Muscle layer of duodenum (tissue), 2 donors: Measurements from ENCODE around the gene LRCH3.
"Not testable (repeated sequence)": the region's sequence is repeated elsewhere in the genome, so short reads cannot be mapped to it uniquely, and the experiment has no call there.

Source experiments
- H3K27ac ChIP-seq: one replicate; pipeline ENCODE4 v1.7.0; 2013; ENCODE audit warnings: mild to moderate bottlenecking, low read length
- H3K27me3 ChIP-seq: one replicate; pipeline ENCODE4 v1.7.0; 2013; ENCODE audit warnings: low read depth, mild to moderate bottlenecking, control low read depth, low read length
- H3K36me3 ChIP-seq, 2 donors: one replicate each; pipeline ENCODE4 v1.7.0; 2013; ENCODE audit warnings: low read length in 2 of 2, control low read depth in 1 of 2, mild to moderate bottlenecking in 1 of 2; ENCODE audit not compliant: insufficient read depth in 2 of 2, control insufficient read depth in 1 of 2
- H3K4me1 ChIP-seq, 2 donors: one replicate each; pipeline ENCODE4 v1.7.0; 2013; ENCODE audit warnings: low read length in 2 of 2, mild to moderate bottlenecking in 2 of 2, control low read depth in 1 of 2, moderate library complexity in 1 of 2; ENCODE audit not compliant: insufficient read depth in 2 of 2, control insufficient read depth in 1 of 2
- H3K4me3 ChIP-seq, 2 donors: one replicate each; pipeline ENCODE4 v1.7.0; 2013; ENCODE audit warnings: low read length in 2 of 2, low read depth in 1 of 2, mild to moderate bottlenecking in 1 of 2
- H3K9me3 ChIP-seq, 2 donors: one replicate each; pipeline ENCODE4 v1.7.0; 2013; ENCODE audit warnings: low read length in 2 of 2, control low read depth in 1 of 2, mild to moderate bottlenecking in 1 of 2; ENCODE audit not compliant: control insufficient read depth in 1 of 2
- donor health status: healthy.

LRCH3 gene

DNA sequence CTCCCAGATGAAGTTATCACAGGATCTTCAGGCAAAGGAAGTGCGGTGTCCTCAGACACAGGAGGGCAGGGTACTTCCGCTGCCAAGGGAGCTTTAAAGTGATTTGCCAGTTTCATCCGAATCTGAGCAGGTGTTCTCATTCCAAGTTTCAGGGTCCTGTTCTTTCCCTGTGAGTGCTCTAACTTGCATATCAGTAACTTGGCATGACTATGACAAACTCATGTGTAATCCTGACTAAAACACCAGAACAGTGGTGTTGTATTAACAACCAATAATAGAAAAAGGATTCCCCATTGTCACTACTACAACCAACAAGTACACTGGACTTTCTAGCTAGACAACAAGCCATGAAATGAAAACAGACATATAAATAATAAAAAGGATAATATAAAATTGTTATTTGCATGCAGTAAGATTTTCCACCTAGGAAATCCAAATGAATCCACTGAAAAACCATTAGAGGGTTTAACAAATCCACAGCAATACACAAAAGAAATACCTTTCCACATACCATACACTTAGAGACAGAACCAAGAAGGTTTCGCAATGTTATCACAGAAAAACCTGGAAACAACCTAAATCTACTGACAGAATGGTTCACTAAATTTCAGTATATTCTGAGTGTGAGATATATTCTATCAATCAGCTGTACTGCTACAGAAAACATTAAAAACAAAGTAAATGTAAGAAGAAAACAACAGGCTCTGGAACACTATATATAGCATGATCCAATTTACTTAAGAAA lies 118.1 kb downstream of the LRCH3 start:
- Histone ChIP-seq H3K27ac (no peak overlapping the region), H3K4me1 (peaks cover 0 to 5% of the 10 kb centered on the region in 2 donors), H3K4me3 (no peak overlapping the region), H3K9me3 (no peaks in the 10 kb centered on the region), H3K27me3 (no peaks in the 10 kb centered on the region), H3K36me3 (no peaks in the 10 kb centered on the region)

DNA sequence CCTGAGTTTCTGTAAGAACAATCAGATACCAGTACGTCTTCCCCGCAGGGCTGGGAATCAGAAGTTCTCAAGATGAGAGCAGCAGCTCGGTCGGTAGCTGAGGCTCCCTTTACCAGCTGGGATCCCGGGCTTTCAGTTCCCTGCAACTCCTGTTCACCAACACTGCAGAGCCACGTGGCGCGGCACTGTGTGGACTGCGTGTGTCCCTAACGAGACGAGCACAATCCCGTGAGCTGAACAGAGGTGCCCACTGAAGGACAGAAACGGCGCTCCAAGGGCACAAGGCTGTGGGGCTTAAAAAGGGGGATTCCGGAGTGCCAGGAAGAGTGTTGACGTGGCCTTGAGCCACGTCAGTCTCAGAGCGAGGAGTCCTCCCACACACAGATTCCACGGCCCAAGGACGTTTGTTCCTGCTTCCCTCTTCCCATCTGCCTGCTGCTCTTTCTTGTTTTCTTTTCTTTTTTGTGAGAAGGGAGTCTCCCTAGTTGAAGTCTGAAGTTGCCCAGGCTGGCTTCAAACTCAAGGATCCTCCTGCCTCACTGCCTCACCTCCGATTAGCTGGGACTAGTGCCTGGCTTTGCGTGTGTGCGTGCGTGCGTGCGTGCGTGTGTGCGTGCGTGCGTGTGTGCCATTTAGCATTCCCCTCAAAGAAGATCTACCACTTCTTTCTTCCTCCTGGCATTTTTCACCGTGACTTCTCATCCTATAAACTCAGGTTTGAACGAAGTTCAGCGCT lies 121.9 kb downstream of the LRCH3 start:
- Histone ChIP-seq H3K4me3 (no peak overlapping the region), H3K4me1 (no peaks in the 10 kb centered on the region)

DNA sequence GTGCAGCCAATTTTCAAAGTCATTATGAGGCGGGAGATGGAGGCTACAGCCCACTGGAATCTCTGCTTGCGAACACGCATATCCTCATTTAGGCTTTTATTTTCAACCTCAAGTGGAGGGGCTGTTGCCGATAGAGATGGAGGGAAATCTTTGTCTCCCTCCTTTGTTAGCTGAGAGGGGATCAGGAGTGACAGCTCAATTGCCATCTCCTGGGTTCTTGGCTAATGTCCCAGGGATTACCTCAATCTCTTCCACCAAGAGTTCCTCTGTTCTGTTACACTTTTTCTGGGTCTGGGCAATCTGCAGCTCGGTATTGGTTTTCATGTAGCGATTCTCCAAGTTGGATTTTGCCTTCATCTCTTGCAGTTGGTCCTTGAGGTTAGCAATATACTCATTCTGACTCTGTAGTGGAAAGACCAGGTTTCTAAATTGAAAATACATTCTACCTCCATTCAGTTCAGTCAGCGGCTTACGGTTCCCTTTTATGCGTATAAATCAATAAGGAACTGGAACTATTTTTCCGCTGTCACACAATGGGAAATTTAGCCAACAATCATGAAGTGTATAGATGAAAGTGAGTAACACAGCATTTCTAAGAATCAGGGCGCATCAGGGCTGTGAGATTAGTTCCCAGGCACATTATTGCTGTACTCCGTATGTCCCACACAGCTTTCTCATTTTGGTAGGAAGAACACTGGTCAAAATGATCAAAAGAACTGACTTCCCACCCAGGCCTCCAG lies 122.8 kb downstream of the LRCH3 start:
- Histone ChIP-seq H3K4me3 (no peak overlapping the region), H3K27me3 (no peaks in the 10 kb centered on the region), H3K27ac (no peak overlapping the region), H3K36me3 (no peaks in the 10 kb centered on the region), H3K9me3 (no peaks in the 10 kb centered on the region), H3K4me1 (no peaks in the 10 kb centered on the region)

More for the DNA sequence above, 121.9 kb downstream of the LRCH3 start:
- no peaks in the 10 kb centered on the region for H3K9me3 ChIP-seq
- no peaks in the 10 kb centered on the region for H3K27me3 ChIP-seq
- no peaks in the 10 kb centered on the region for H3K36me3 ChIP-seq
- no peak overlapping the region for H3K27ac ChIP-seq

DNA sequence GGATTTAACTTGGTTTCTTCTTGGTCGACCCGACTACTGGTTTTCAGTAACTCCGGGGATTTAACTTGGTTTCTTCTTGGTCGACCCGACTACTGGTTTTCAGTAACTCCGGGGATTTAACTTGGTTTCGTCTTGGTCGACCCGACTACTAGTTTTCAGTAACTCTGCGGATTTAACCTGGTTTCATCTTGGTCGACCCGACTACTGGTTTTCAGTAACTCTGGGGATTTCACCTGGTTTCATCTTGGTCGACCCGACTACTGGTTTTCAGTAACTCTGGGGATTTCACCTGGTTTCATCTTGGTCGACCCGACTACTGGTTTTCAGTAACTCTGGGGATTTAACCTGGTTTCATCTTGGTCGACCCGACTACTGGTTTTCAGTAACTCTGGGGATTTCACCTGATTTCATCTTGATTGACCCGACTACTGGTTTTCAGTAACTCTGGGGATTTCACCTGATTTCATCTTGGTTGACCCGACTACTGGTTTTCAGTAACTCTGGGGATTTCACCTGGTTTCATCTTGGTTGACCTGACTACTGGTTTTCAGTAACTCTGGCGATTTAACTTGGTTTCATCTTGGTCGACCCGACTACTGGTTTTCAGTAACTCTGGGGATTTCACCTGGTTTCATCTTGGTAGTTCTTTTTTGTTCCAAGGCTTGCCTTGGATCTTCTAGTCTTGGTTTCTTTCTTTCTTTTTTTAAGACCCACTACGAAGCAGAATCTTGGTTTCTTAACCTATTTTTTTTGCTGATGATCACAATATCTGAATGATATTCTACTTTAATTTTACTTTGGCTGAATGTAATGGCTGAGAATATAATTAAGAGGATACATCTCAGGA lies 130.6 kb downstream of the LRCH3 start:
- not testable (repeated sequence) for H3K4me3 ChIP-seq, H3K27me3 ChIP-seq, H3K27ac ChIP-seq, H3K9me3 ChIP-seq, H3K36me3 ChIP-seq, H3K4me1 ChIP-seq

DNA sequence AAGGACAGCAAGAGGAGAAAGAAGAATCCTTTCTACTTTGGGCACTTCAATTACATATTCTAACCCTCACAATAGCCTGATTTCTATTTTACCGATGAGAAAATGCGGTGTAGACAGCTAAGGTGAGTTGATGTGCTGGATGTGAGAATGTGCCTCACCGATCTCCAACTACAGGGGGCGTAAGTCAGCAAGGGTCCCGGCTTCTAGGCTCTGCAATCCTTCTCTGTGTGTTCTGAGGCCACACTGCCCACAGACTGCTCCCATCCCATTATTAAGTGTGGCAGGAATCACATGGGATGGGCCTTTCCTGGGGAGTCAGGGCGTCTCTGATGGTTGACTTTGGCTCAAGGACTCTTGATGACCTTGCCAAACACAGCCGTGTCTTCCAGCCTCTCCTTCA lies 135.4 kb downstream of the LRCH3 start:
- no peaks in the 10 kb centered on the region for H3K9me3 ChIP-seq
- H3K4me1 ChIP-seq = no peaks in the 10 kb centered on the region
- H3K27ac ChIP-seq = no peak overlapping the region
- no peak overlapping the region for H3K4me3 ChIP-seq
- H3K36me3 ChIP-seq = peaks cover 10 to 15% of the 10 kb centered on the region in 2 donors
- no peaks in the 10 kb centered on the region for H3K27me3 ChIP-seq

DNA sequence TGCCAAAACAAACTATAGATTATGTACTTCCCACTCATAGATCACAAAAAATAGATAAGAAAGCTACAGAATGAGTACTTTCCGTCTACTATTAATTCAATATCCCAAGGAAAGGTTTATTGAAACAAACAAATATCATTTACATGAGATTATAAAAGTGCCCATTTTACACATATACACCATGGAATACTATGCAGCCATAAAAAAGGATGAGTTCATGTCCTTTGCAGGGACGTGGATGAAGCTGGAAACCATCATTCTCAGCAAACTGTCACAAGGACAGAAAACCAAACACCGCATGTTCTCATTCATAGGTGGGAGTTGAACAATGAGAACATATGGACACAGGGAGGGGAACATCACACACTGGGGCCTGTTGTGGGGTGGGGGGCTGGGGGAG lies 136.5 kb downstream of the LRCH3 start:
- H3K9me3 ChIP-seq, H3K4me1 ChIP-seq, H3K27ac ChIP-seq, H3K27me3 ChIP-seq, H3K4me3 ChIP-seq: not testable (repeated sequence)
- H3K36me3 ChIP-seq = peaks cover 10 to 15% of the 10 kb centered on the region in 2 donors

DNA sequence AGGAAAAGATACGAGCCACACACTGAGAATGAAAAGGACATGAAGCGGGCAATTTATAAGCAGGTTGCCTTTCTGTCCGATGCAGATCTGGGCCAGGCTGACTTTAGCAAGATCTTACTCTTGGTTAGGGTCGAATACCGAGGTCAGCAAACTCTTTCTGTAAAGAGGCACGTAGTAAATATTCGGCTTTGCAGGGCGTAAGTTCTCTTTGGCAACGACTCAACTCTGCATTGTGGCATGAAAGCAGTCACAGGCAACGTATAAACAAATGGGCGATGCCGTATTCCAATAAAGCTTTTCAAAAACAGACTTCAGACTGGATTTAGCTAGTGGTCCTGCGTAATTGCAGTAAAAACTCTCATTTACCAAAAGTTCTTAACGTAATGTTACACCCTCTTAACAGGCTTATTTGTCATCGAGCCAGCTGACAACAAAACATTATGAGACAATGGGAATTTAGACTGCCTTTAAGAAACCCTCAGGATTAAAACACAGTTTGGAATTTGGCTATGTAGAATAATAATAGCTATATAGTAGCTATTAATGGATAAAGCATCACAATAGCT lies 145.8 kb downstream of the LRCH3 start:
- no peak overlapping the region for H3K4me3 ChIP-seq

More for the DNA sequence above, 145.8 kb downstream of the LRCH3 start:
- no peaks in the 10 kb centered on the region for H3K4me1 ChIP-seq
- H3K27ac ChIP-seq = no peak overlapping the region
- H3K27me3 ChIP-seq = no peaks in the 10 kb centered on the region
- H3K9me3 ChIP-seq = no peaks in the 10 kb centered on the region
- no peaks in the 10 kb centered on the region for H3K36me3 ChIP-seq
